CD1c-positive myeloid dendritic cell (primary cell): Measurements from ENCODE around the gene GUK1.
A peak's percentile ranks its signal among the peaks of the same experiment; 100 is the strongest.

Source experiments
- DNase-seq: peaks from one replicate; pipeline ENCODE4 v3.0.0-alpha.2; 2016; ENCODE audit errors: extremely low spot score

GUK1 gene

GRCh38 chr1:228149406-228150119 is 9.5 kb downstream of the GUK1 start, which contains the start of gene GJC2:
Gene GJC2, plus strand, starts transcription at chr1:228149930. Its CDS starts 7,829 bp downstream, at chr1:228157759.
- DNase-seq = no peak

- no peak for DNase-seq
These were observed 10.0 kb downstream of the GUK1 start for GRCh38 chr1:228150120-228150460.

GRCh38 chr1:228150461-228151179 is 10.5 kb downstream of the GUK1 start:
- DNase-seq = no peak

- DNase-seq = no peak
These were observed 11.3 kb downstream of the GUK1 start for GRCh38 chr1:228151180-228151925.

- DNase-seq = no peak
These were observed 12.2 kb downstream of the GUK1 start for GRCh38 chr1:228152097-228152917.

- DNase-seq = no peak
These were observed 12.8 kb downstream of the GUK1 start for GRCh38 chr1:228152918-228153258.

GRCh38 chr1:228154021-228154669 is 14.1 kb downstream of the GUK1 start:
- no peak for DNase-seq

GRCh38 chr1:228154670-228155571 is 14.8 kb downstream of the GUK1 start:
- DNase-seq = no peak

GRCh38 chr1:228155596-228156514 is 15.8 kb downstream of the GUK1 start:
- no peak for DNase-seq

- no peak for DNase-seq
These were observed 16.4 kb downstream of the GUK1 start for GRCh38 chr1:228156515-228156881.

- DNase-seq = no peak
These were observed 17.1 kb downstream of the GUK1 start for GRCh38 chr1:228156941-228157728.

- DNase-seq = no peak
These were observed 17.6 kb downstream of the GUK1 start for GRCh38 chr1:228157729-228158126.

GRCh38 chr1:228158151-228159007 is 18.3 kb downstream of the GUK1 start:
- no peak for DNase-seq

GRCh38 chr1:228159008-228159665 is 19.1 kb downstream of the GUK1 start:
- DNase-seq = no peak

GRCh38 chr1:228160201-228160761 is 20.2 kb downstream of the GUK1 start:
- no peak for DNase-seq

GRCh38 chr1:228161362-228161761 is 21.3 kb downstream of the GUK1 start:
- DNase-seq = peak; percentile 49

GRCh38 chr1:228161866-228162265 is 21.8 kb downstream of the GUK1 start:
- no peak for DNase-seq
